ENCODE data around the gene PMVK.

- TF ChIP-seq POLR2A (IDR thresholded peaks at IDR 0.05) (no peak), CTCF (IDR thresholded peaks at IDR 0.05) (no peak)
Measured at GRCh38 chr1:154969246-154969645, 32.7 kb upstream of the PMVK start.

All from breast epithelium (tissue), 3 donors.